ENCODE data around the gene LDLRAP1.

DNA sequence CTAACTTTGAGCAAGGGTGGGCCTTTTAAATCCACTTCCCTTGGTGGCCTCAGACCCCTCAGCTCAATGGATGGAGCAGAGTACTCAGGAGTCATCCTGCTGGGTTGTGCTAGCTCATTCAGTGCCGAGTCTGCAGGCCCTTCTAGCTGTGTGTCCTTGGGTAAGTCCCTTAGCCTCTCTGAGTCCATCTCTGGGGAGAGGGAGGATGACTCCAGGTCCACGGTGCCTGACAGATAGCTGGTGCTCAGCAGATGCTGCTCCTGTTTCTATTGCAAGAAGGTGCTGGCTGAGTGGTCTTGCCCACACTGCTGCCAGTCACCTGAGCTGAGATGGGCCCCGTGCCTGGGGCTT, 11.0 kb downstream of the LDLRAP1 start:
- TF ChIP-seq, protein P1, sequence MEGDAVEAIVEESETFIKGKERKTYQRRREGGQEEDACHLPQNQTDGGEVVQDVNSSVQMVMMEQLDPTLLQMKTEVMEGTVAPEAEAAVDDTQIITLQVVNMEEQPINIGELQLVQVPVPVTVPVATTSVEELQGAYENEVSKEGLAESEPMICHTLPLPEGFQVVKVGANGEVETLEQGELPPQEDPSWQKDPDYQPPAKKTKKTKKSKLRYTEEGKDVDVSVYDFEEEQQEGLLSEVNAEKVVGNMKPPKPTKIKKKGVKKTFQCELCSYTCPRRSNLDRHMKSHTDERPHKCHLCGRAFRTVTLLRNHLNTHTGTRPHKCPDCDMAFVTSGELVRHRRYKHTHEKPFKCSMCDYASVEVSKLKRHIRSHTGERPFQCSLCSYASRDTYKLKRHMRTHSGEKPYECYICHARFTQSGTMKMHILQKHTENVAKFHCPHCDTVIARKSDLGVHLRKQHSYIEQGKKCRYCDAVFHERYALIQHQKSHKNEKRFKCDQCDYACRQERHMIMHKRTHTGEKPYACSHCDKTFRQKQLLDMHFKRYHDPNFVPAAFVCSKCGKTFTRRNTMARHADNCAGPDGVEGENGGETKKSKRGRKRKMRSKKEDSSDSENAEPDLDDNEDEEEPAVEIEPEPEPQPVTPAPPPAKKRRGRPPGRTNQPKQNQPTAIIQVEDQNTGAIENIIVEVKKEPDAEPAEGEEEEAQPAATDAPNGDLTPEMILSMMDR (IDR thresholded peaks at IDR 0.05), result no peak
- TF ChIP-seq POLR2AphosphoS5 (IDR thresholded peaks at IDR 0.05) (no peak), POLR2A (IDR thresholded peaks at IDR 0.05) (no peak), EP300 (IDR thresholded peaks at IDR 0.05) (no peak)

All from sigmoid colon (tissue), 4 donors.